GM19397 (cell line): Measurements from ENCODE around the gene PPOX.

ENCODE experiments used
- ATAC-seq: cut with Tn5 transposase; IDR thresholded peaks from one replicate; pipeline ENCODE4 v1.9.1; 2021; ENCODE audit warnings: mild to moderate bottlenecking, moderate library complexity; ENCODE audit not compliant: unreplicated experiment

PPOX gene

GRCh38 chr1:161165742-161166668, at the start of gene PPOX:
PPOX (plus strand) TSS chr1:161166426; CDS start chr1:161166848, 422 bp downstream.
- ATAC-seq: peak; percentile 93

DNA sequence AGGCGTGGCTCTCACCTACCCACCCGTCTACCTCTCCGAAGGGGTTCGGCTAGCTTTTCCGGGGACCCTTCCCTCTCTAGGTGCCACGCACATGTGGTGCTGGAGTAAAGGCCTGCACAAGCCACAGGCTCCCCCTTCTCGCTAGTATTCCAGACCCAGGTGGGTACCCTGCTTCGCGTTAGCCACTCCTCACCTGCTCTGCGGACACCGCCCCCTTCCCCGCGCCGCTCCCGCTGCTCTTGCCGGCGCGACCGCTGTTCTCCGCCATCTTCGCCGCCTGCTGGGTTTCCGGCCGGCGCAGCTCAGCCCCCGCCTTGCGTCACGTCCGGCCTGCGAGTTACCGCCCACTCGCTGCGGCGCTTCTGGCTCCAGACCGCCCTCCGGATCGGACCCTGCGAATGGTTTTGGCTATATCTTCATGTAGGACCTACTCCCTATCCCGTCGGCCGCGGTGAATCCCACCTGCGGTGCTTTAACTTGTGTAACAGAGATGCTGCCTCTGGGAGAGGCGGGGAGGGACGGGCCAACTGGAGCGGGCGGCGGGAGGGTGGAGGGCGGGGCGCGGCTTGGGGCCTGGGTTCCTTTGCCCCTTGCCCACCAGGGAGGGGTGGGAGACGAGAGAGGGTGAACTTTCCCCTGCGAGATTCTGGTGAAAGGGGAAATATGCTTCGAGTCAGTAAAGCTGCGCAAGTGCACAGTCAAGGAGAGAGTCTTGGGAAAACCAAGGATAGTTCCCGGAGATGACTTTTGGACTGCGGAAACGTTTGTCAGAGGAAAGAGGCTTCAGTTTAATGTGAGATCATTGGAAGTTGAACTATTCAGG, 48.3 kb upstream of the PPOX start, which contains the start of the genes NIT1 and PFDN2:
Gene NIT1 (plus strand): TSS at position 347 of the 823 bp plus-strand sequence. CDS start 72 bp downstream, at position 419.
Gene PFDN2 (minus strand): TSS at position 279 of the 823 bp plus-strand sequence. CDS start 11 bp downstream, at position 268.
- ATAC-seq: peak; percentile 88

DNA sequence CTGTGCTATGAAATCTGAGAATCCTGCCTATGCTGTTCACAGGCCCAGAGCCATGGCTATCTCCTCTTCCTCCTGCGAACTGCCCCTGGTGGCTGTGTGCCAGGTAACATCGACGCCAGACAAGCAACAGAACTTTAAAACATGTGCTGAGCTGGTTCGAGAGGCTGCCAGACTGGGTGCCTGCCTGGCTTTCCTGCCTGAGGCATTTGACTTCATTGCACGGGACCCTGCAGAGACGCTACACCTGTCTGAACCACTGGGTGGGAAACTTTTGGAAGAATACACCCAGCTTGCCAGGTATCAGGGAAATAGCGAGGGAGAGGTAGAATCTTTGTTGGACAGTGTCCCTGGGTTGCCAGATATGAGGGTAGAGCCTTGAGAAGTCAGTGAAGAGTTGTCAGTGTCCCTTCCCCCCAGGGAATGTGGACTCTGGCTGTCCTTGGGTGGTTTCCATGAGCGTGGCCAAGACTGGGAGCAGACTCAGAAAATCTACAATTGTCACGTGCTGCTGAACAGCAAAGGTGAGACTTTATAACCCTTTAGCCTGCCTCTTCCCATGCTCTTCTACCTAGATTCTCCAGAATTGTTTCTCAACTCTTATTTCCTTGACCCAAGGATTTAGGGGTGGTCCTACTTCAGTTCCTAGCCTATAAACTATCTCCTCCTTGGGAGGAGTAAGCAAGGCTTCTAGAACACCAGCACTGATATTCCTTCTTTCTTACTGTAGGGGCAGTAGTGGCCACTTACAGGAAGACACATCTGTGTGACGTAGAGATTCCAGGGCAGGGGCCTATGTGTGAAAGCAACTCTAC, 46.9 kb upstream of the PPOX start:
- ATAC-seq: no peak

DNA sequence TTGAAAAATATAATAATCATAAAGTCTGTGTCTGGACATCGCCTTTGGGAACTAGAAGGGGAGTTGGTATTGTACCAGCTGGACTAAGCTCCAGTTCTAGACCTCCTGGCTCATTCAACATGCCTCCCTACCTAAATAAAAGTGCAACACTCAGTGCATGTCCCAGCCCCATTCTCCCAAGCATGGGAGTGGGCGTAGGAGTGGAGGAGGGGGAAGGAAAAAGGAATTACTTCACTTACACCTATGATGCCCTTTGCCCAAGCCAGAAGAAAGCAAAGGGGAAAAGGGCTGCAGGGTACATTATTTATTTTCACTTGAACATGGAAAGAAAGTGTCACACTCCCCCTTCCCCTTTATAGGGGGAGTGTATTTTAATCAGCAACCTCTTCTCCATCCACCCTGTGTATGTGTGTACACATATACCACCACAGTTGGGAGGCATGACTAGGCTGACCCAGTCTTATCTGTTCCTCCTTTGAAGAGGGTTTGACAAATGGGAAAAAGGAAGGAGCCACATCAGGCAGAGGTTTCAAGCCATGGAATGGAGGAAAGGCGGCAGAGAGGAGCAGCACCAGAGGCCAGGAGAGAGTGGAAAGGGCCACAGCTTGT, 45.1 kb upstream of the PPOX start:
- ATAC-seq: no peak

DNA sequence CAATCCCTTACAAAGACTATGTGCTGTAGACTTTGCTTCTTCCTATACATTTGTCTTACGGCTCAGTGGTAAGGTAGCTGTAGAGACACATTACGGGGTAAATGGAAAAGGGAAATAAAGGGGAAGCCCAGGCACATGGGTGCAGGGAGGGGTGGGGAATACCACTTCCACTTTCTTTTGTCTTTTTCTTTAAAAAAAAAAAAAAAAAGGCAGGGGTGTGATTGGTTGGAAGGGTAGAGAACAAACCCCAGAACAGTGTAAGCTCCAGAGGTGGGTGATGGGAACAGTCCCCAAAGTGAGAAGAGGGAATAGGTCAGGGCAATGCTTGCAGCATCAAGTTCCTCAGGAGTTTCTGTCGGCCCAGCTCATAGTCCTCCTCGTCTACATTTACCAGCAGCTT, 44.4 kb upstream of the PPOX start:
- no peak for ATAC-seq

GRCh38 chr1:161122967-161123366, 43.3 kb upstream of the PPOX start:
- ATAC-seq: no peak

DNA sequence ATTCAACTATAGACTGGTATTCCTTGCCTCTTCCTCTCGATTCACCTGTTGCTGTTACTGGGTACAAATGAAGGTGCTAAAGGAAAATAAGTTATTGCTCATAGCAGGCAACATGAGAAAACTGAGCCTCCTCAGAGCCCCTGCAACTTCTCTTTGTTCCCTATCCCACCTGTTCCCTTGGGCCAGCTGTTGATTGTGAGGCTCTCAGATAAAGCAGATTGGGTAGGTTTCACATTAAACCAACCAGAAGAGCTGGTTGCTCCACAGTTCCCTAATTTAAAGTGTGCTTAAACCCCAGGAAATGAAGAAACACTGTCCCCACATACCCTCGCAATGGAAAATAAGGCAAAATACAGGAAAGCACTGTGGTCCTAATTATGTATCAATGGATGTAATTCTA, 38.6 kb upstream of the PPOX start:
- no peak for ATAC-seq

- no peak for ATAC-seq
Observed at GRCh38 chr1:161128591-161129420, 37.4 kb upstream of the PPOX start.

DNA sequence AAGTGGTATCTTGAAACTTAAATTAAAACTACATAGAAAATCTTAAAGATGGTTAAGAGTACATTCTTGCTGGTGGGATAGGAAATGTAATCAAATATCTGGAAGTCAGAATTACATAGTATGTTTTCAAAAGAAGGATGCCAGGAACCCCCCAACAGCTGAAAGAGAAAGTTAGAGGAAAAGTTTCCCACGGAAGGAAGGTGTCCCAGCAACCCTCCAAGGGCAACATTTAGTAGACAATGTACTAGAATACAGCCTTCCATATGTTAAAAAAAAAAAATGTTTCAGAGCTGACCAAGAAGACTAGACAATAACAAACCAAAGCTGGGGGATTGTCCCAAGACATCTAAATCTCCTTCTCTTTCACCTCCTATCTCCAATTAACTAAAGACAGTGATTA, 36.0 kb upstream of the PPOX start:
- ATAC-seq: no peak

GRCh38 chr1:161131523-161132409, 34.5 kb upstream of the PPOX start:
- no peak for ATAC-seq

DNA sequence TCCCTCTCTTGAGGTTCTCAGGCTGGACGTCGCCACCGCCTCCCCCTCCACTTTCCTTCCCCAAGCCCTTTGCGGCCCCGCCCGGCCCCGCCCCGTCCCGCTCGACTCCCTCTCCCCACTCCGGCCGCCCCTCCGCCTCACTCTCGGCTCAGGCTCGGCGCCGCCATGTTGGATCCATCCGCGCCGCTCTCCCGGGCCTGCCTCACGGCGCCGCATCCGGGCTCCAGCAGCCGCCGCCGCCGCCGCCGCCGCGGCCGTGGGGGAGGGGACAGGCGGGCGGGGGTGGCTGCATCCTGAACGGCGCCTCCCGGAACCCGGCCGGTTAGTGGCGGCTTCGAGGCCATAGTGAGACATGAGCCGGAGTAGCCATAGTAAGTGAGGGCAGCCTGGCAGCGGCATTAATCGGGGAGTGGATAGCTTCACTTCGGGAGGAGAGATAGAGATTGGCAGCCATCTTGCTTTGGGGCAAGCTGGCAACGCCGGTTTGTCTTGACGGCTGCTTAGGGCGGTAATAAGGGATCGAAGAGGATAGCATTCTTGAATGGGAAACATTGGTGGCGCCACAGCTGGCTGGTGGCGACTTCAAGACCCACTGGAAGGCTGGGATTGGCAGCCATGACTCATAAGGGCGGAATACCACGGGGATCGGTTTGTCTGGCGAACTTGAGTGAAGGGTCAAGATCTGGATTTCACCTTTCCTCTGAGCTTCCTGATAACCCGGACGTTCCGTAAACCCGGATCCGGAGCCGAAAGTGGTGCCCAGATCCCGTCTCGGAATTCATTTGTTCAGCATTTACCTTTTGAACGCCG, 33.6 kb upstream of the PPOX start, which contains the start of gene DEDD:
Gene DEDD (minus strand): TSS at position 258 of the 810 bp plus-strand sequence. CDS start 8,205 bp downstream, outside the sequence.
- peak; percentile 93 for ATAC-seq

DNA sequence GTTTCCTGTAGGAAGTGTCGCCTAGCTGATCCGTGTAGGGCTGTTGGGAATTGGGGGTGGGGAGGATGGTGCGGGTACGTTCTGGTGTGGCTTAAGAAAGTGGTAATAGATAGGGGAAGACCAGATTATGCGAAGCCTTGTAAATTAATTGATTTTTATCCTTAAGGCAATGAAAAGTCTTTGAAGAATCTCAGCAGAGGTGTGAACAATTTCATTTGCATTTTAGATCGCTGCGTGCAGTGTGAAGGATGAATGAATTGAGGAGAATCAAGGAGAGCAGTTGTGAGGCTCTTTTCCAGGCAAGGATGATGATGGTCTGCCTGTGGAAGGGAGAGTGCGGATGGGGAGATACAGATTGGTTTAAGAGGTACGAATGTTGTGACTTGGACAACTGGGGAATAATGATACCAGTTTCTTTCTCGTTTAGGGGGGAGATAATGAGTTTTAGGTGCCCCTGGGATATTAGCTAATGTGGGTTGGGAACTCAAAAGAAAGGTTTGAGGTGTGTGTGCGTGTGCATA, 32.9 kb upstream of the PPOX start:
- no peak for ATAC-seq

DNA sequence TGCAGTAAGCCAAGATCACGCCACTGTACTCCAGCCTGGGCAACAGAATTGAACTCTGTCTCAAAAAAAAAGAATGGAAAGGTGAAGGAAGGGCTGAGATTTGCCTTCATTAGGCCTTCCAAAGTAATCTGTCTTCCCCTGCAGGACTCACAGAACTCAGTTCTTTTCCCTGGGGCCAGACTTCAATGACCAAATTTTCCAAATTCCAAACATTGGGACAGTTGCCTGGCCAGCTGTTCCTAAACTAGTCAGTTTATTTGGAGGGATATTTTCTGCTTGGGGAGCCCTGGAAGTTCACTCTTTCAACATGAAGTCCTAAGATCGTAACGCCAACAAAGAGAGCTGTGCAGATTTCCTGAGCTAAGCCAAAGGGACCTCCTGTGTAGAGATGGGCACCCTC, 28.3 kb upstream of the PPOX start:
- ATAC-seq: no peak

- no peak for ATAC-seq
Observed at GRCh38 chr1:161138431-161138830, 27.8 kb upstream of the PPOX start.

GRCh38 chr1:161139766-161140165, 26.5 kb upstream of the PPOX start:
- ATAC-seq: no peak

- no peak for ATAC-seq
Observed at GRCh38 chr1:161140755-161141400, 25.3 kb upstream of the PPOX start.

- no peak for ATAC-seq
Observed at GRCh38 chr1:161145832-161146231, 20.4 kb upstream of the PPOX start.
